Muscle of arm (tissue), 12 donors: ENCODE results near the gene KLC4. TPM values are rescaled to one million over a fixed set of nuclear protein-coding genes. Genes with fewer than 3 reads are reported as not detected.

Source experiments
- DNase-seq: peaks from one replicate; pipeline ENCODE4 v3.0.0-alpha.2; 2013
- polyA plus RNA-seq, 12 donors: library from polyadenylated mRNA; unstranded; fragments of 120-200 nt; gene quantifications; one replicate each; pipeline ENCODE4 v1.2.1, GENCODE V29; 2013; ENCODE audit not compliant: insufficient read length in 12 of 12

The KLC4 gene
- polyA plus RNA-seq, 12 donors = 17.6 to 54.7 (median 24.4) TPM; not detected in 1

DNA sequence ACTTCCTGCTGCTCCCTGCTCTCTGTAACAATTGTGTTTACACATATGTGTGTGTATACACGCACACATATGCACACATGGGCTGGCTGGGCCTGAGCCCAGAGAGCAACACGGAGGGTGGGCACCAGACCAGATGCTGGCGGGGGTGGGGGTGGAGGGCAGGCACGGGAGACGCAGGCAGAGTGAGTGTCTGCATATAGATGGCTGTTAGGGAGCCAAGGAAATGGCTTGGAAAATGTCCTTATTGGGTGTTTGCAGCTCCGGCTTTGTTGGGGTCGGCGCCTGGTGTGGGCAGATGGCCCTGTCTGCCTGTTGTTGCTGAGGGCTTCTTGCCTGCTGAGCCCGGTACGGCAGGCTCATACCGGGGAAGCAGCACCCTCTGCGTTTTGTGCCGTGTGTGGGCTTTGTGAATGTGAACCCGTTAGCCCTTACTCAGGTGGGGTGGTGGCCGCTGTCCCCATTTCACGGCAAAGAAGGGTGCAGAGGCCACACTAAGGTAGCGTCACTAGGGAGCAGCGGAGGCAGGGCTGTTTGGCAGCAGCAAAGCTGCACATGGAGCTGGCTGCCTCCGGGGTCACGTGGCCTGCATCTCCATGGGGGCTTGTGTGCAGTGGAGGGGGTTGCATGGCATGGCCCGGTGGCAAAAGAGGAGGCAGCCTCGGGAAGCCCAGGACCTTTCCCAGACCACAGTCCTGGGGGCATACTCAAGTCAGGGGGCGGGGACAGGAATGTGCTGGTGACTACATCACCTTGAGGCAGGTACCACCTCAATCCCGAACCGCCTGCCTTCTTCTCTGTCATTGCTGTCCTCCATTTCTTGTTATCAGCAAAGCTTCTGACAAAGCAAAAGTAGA is 64.3 kb downstream of the KLC4 start:
- DNase-seq = no peak

DNA sequence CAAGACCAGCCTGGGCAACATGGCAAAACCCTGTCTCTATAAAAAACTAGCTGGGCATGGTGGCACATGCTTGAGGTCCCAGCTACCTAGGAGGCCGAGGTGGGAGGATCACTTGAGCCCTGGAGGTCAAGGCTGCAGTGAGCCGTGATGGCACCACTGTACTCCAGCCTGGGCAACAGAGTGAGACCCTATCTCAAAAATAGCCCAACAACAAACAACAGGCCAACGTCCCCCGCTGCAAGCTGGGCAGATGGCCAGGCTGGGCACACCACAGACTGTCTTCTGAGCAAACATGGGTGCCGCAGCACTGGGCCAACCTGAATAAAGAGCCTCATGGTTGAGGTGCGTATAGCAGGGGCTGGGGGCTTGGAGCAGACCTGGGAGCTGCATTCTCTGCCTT is 65.0 kb downstream of the KLC4 start:
- no peak for DNase-seq

Other genes starting within 250 kb of the KLC4 start
- gene RPL7L1, start 180.0 kb upstream of the KLC4 start, polyA plus RNA-seq = 100 to 1,000 TPM in 1 of 12 donors, 10 to 100 TPM in 11; 51.3 to 224 (median 80.8) TPM
- under 1 TPM in 1 of 12 donors, not detected in 11; 0.44 TPM for gene PTCRA, start 143.6 kb upstream of the KLC4 start, polyA plus RNA-seq
- gene CNPY3, start 130.2 kb upstream of the KLC4 start, polyA plus RNA-seq = 10 to 100 TPM in 11 of 12 donors, not detected in 1; 21.5 to 35.1 (median 26.3) TPM
- gene GNMT, start 98.9 kb upstream of the KLC4 start, polyA plus RNA-seq = under 1 TPM in 10 of 12 donors, not detected in 2; 0.23 to 0.88 (median 0.40) TPM
- 10 to 100 TPM in 10 of 12 donors, 1 to 10 TPM in 1, not detected in 1; 7.7 to 26.6 (median 18.1) TPM for gene PEX6, start 80.5 kb upstream of the KLC4 start, polyA plus RNA-seq
- 10 to 100 TPM in 11 of 12 donors, not detected in 1; 40.0 to 58.7 (median 43.7) TPM for gene PPP2R5D, start 75.1 kb upstream of the KLC4 start, polyA plus RNA-seq
- 10 to 100 TPM in 11 of 12 donors, not detected in 1; 38.6 to 59.5 (median 44.8) TPM for gene MEA1, start 45.7 kb upstream of the KLC4 start, polyA plus RNA-seq
- gene KLHDC3, start 45.4 kb upstream of the KLC4 start, polyA plus RNA-seq = 100 to 1,000 TPM; 120 to 250 (median 193) TPM
- gene RRP36, start 38.0 kb upstream of the KLC4 start, polyA plus RNA-seq = 10 to 100 TPM in 11 of 12 donors, not detected in 1; 27.3 to 53.6 (median 47.8) TPM
- gene CUL7, start 5.8 kb upstream of the KLC4 start, polyA plus RNA-seq = 10 to 100 TPM in 11 of 12 donors, not detected in 1; 24.3 to 48.6 (median 37.9) TPM
- 10 to 100 TPM in 11 of 12 donors, not detected in 1; 35.2 to 51.9 (median 41.8) TPM for gene MRPL2, start 197 bp upstream of the KLC4 start, polyA plus RNA-seq
- gene PTK7, start 16.7 kb downstream of the KLC4 start, polyA plus RNA-seq = 100 to 1,000 TPM in 2 of 12 donors, 10 to 100 TPM in 9, not detected in 1; 35.2 to 193 (median 63.8) TPM
- 100 to 1,000 TPM in 1 of 12 donors, 10 to 100 TPM in 11; 34.9 to 100 (median 45.3) TPM for gene SRF, start 111.6 kb downstream of the KLC4 start, polyA plus RNA-seq
- gene CUL9, start 122.6 kb downstream of the KLC4 start, polyA plus RNA-seq = 10 to 100 TPM in 10 of 12 donors, 1 to 10 TPM in 1, not detected in 1; 6.9 to 40.8 (median 14.7) TPM
- 10 to 100 TPM in 11 of 12 donors, not detected in 1; 11.6 to 60.2 (median 16.5) TPM for gene DNPH1, start 169.8 kb downstream of the KLC4 start, polyA plus RNA-seq
- gene TTBK1, start 183.8 kb downstream of the KLC4 start, polyA plus RNA-seq = under 1 TPM in 8 of 12 donors, not detected in 4; 0.05 to 0.15 (median 0.07) TPM
- under 1 TPM in 2 of 12 donors, not detected in 10; 0.28 to 0.55 TPM for gene SLC22A7, start 238.6 kb downstream of the KLC4 start, polyA plus RNA-seq
- gene CRIP3, start 249.2 kb downstream of the KLC4 start, polyA plus RNA-seq = 1 to 10 TPM in 7 of 12 donors, under 1 TPM in 3, not detected in 2; 0.49 to 2.8 (median 1.2) TPM